Choroid plexus epithelial cell (primary cell): ENCODE results near the gene ROCK2.
A peak's percentile ranks its signal among the peaks of the same experiment; 100 is the strongest.

Source experiments
- DNase-seq: peaks from one replicate; pipeline ENCODE4 v3.0.0-alpha.2; 2010; ENCODE audit warnings: low read depth
- H3K4me3 ChIP-seq: 2 replicates; pipeline ENCODE4 v1.5.1; 2011; ENCODE audit warnings: low read depth, mild to moderate bottlenecking, control low read depth, low read length, moderate library complexity
- CTCF ChIP-seq: conservative IDR thresholded peaks from 2 replicates; pipeline ENCODE4 v1.5.1; 2011; ENCODE audit warnings: low read depth, mild to moderate bottlenecking, control low read depth, inconsistent platforms, low read length, moderate library complexity

ROCK2 gene

GRCh38 chr2:11388262-11389051, 44.0 kb upstream of the ROCK2 start:
- no peak for DNase-seq
- H3K4me3 ChIP-seq: no peak overlapping the region
- no peak for TF ChIP-seq CTCF

GRCh38 chr2:11387843-11388242, 43.4 kb upstream of the ROCK2 start:
- TF ChIP-seq CTCF: no peak
- no peak for DNase-seq
- no peak overlapping the region for H3K4me3 ChIP-seq

GRCh38 chr2:11387100-11387390, 42.6 kb upstream of the ROCK2 start:
- no peak overlapping the region for H3K4me3 ChIP-seq
- DNase-seq: no peak
- TF ChIP-seq CTCF: no peak

DNA sequence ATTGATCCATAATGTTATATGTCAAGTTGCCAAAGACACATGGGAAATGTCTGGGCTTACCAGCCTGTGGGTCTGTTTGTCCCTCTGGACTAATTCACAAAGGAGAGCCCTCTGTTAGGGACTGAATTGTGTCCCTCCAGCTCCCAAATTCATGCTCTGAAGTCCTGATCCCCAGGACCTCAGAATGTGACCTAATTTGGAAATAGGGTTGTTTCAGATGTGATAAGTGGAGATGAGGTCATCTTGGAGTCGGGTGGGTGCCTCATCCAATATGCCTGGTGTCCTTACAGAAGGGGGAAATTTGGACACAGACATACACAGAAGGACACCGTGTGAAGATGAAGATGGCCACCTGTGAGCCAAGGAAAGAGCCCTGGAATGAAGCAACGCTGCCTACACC, 41.4 kb upstream of the ROCK2 start:
- no peak for TF ChIP-seq CTCF
- DNase-seq: no peak
- no peak overlapping the region for H3K4me3 ChIP-seq

DNA sequence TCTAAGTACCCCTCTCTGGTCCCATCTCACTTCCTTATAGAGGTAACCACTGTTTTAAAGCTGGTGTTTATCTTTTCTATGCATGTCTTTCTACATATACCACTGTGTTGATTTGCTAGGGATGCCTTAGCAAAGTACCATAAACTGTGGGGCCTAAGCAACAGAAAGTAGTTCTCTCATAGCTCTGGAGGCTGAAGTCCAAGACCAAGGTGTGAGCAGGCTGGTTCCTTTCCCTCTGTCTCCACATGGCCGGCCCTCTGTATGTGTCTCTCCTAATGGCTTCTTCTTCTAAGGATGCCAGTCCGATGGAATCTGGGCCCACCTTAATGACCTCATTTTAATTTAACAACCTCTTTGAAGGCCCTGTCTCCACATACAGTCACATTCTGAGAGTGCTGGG, 40.8 kb upstream of the ROCK2 start:
- H3K4me3 ChIP-seq: no peak overlapping the region
- DNase-seq: no peak
- no peak for TF ChIP-seq CTCF

GRCh38 chr2:11379558-11379957, 35.1 kb upstream of the ROCK2 start:
- DNase-seq: peak; percentile 67
- H3K4me3 ChIP-seq: no peak overlapping the region

More at GRCh38 chr2:11379558-11379957, 35.1 kb upstream of the ROCK2 start:
- TF ChIP-seq CTCF: no peak
